Fibroblast of lung (primary cell): ENCODE results near the gene CCDC85C. TPM values are rescaled to one million over a fixed set of nuclear protein-coding genes. Genes with fewer than 3 reads are reported as not detected.

Experiments used
- DNase-seq, 2 donors: peaks; one replicate each; pipeline versions ENCODE4 v3.0.0 to v3.0.0-alpha.2; 2010; ENCODE audit warnings: low read depth in 2 of 2
- H2AFZ ChIP-seq: 2 replicates; pipeline ENCODE4 v1.5.1; 2012; ENCODE audit warnings: low read length, control low read depth, inconsistent platforms
- H3K27ac ChIP-seq: 2 replicates; pipeline ENCODE4 v1.5.1; 2011; ENCODE audit warnings: low read length, control low read depth; ENCODE audit not compliant: insufficient read depth
- H3K27me3 ChIP-seq: 2 replicates; pipeline ENCODE4 v1.5.1; 2011; ENCODE audit warnings: mild to moderate bottlenecking, low read length; ENCODE audit not compliant: control insufficient read depth, insufficient read depth
- H3K36me3 ChIP-seq: 2 replicates; pipeline ENCODE4 v1.5.1; 2011; ENCODE audit warnings: low read length; ENCODE audit not compliant: control insufficient read depth, insufficient read depth
- H3K4me1 ChIP-seq: 2 replicates; pipeline ENCODE4 v1.5.1; 2011; ENCODE audit warnings: low read length; ENCODE audit not compliant: control insufficient read depth, insufficient read depth; ENCODE audit errors: extremely low read depth
- H3K4me2 ChIP-seq: 2 replicates; pipeline ENCODE4 v1.5.1; 2011; ENCODE audit warnings: low read length, control low read depth; ENCODE audit not compliant: insufficient read depth; ENCODE audit errors: extremely low read depth
- H3K4me3 ChIP-seq, 4 experiments: fragments of 200-600 bp in 1 of 4; sonication (generic) in 1 of 4; replicated peaks in 1 of 4; 2 replicates each; pipeline ENCODE4 v1.5.1; 2011 to 2016; ENCODE audit warnings: low read length in 4 of 4, low read depth in 3 of 4, mild to moderate bottlenecking in 3 of 4, control low read depth in 2 of 4, inconsistent platforms in 1 of 4, mixed read lengths in 1 of 4; ENCODE audit not compliant: insufficient read depth in 1 of 4; ENCODE audit errors: control extremely low read depth in 1 of 4
- H3K79me2 ChIP-seq: 2 replicates; pipeline ENCODE4 v1.5.1; 2012; ENCODE audit warnings: mild to moderate bottlenecking, low read length, inconsistent platforms; ENCODE audit not compliant: control insufficient read depth, insufficient read depth
- H3K9ac ChIP-seq: 2 replicates; pipeline ENCODE4 v1.5.1; 2011; ENCODE audit warnings: mild to moderate bottlenecking, low read length, control low read depth; ENCODE audit not compliant: insufficient read depth
- H3K9me3 ChIP-seq: 2 replicates; pipeline ENCODE4 v1.5.1; 2012; ENCODE audit warnings: low read depth, low read length; ENCODE audit not compliant: control insufficient read depth, insufficient read depth
- H4K20me1 ChIP-seq: 2 replicates; pipeline ENCODE4 v1.5.1; 2011; ENCODE audit warnings: low read length; ENCODE audit not compliant: control insufficient read depth, insufficient read depth; ENCODE audit errors: extremely low read depth
- CTCF ChIP-seq, 2 donors: IDR thresholded peaks in 1 of 2; conservative IDR thresholded peaks in 1 of 2; 1 replicate in 1 of 2; 2 replicates in 1 of 2; pipeline ENCODE4 v1.5.1; 2011 to 2012; ENCODE audit warnings: low read length in 2 of 2, control low read depth in 1 of 2, inconsistent platforms in 1 of 2, low read depth in 1 of 2, mild to moderate bottlenecking in 1 of 2
- EZH2 ChIP-seq: IDR thresholded peaks from 2 replicates; pipeline ENCODE4 v1.5.1; 2012; ENCODE audit warnings: low read length, control low read depth, mild to moderate bottlenecking; ENCODE audit errors: missing control alignments
- polyA plus RNA-seq, 2 donors: library from polyadenylated mRNA; depleted of rRNA in 1 of 2; stranded (reverse) in 1 of 2; unstranded in 1 of 2; fragments of >200 nt; gene quantifications; 2 replicates each; pipeline ENCODE4 v1.2.1, GENCODE V29; 2011 to 2012; ENCODE audit warnings: missing spikeins in 1 of 2
- total RNA-seq: library from RNA; depleted of rRNA; stranded (reverse); fragments of >200 nt; gene quantifications from 2 replicates; pipeline ENCODE4 v1.2.1, GENCODE V29; 2014

CCDC85C gene
- total and polyA plus RNA-seq, 2 donors (not counting 1 experiment from before 2014, with no cell fraction given), result 4.6 to 9.6 TPM

- H3K4me3 ChIP-seq, result no peak overlapping the region
- TF ChIP-seq CTCF (conservative IDR thresholded peaks at IDR 0.05 in 1 of 2, IDR thresholded peaks at IDR 0.05 in 1 of 2; ENCODE audit: low read depth in 1 of 2, low read length in 2 of 2) (no peak), EZH2 (no peak)
- no peak overlapping the region for H3K4me2 ChIP-seq
- no peak for DNase-seq
- no peaks in the 10 kb centered on the region for H3K9me3 ChIP-seq
- no peak overlapping the region for H3K27ac ChIP-seq
- H3K9ac ChIP-seq, result no peak overlapping the region
- H3K36me3 ChIP-seq, result no peaks in the 10 kb centered on the region
- no peaks in the 10 kb centered on the region for H4K20me1 ChIP-seq
- peaks cover 7% of the 10 kb centered on the region for H3K79me2 ChIP-seq
- H2AFZ ChIP-seq, result no peak overlapping the region
- H3K4me1 ChIP-seq, result peaks cover 8% of the 10 kb centered on the region
- H3K27me3 ChIP-seq, result no peaks in the 10 kb centered on the region
Observed at GRCh38 chr14:99592394-99592793, 11.6 kb downstream of the CCDC85C start.

- H4K20me1 ChIP-seq, result no peaks in the 10 kb centered on the region
- H2AFZ ChIP-seq, result no peak overlapping the region
- no peaks in the 10 kb centered on the region for H3K9me3 ChIP-seq
- no peak for TF ChIP-seq CTCF (conservative IDR thresholded peaks at IDR 0.05 in 1 of 2, IDR thresholded peaks at IDR 0.05 in 1 of 2; ENCODE audit: low read depth in 1 of 2, low read length in 2 of 2)
- no peak for TF ChIP-seq EZH2
- H3K36me3 ChIP-seq, result no peaks in the 10 kb centered on the region
- H3K27me3 ChIP-seq, result no peaks in the 10 kb centered on the region
- peak; percentile 54 to 68 for DNase-seq
- H3K4me1 ChIP-seq, result peaks cover 8% of the 10 kb centered on the region
- no peak overlapping the region for H3K4me3 ChIP-seq
- H3K9ac ChIP-seq, result no peak overlapping the region
- peaks cover 5% of the 10 kb centered on the region for H3K79me2 ChIP-seq
- peak overlapping the region; percentile 48 for H3K4me2 ChIP-seq
- no peak overlapping the region for H3K27ac ChIP-seq
Observed at GRCh38 chr14:99590746-99591555, 13.1 kb downstream of the CCDC85C start.

GRCh38 chr14:99589651-99590530 is 14.1 kb downstream of the CCDC85C start:
- Histone ChIP-seq H3K27me3 (no peaks in the 10 kb centered on the region), H3K4me2 (no peak overlapping the region), H3K36me3 (no peaks in the 10 kb centered on the region), H3K4me1 (peaks cover 8% of the 10 kb centered on the region), H4K20me1 (no peaks in the 10 kb centered on the region), H3K27ac (no peak overlapping the region), H3K9ac (no peak overlapping the region), H3K9me3 (no peaks in the 10 kb centered on the region), H2AFZ (no peak overlapping the region), H3K79me2 (peaks cover 5% of the 10 kb centered on the region), H3K4me3 (no peak overlapping the region)
- no peak for TF ChIP-seq EZH2
- no peak for TF ChIP-seq CTCF (conservative IDR thresholded peaks at IDR 0.05 in 1 of 2, IDR thresholded peaks at IDR 0.05 in 1 of 2; ENCODE audit: low read depth in 1 of 2, low read length in 2 of 2)
- no peak for DNase-seq
